ENCODE data around the gene S100A5.

GRCh38 chr1:153505576-153505975 is 35.2 kb downstream of the S100A5 start:
- TF ChIP-seq POLR2A (IDR thresholded peaks at IDR 0.05; ENCODE audit: low read depth) = no peak
- TF ChIP-seq CTCF (IDR thresholded peaks at IDR 0.05) = no peak
- TF ChIP-seq EP300 (IDR thresholded peaks at IDR 0.05) = no peak
